Testis (tissue), 3 donors: Measurements from ENCODE around the gene DPH2. TPM values are rescaled to one million over a fixed set of nuclear protein-coding genes. Genes with fewer than 3 reads are reported as not detected.

Source experiments
- DNase-seq: peaks from one replicate; pipeline ENCODE4 v3.0.0-alpha.2; 2019
- H3K27ac ChIP-seq, 2 donors: fragments of 200-600 bp; sonication (generic); one replicate each; pipeline ENCODE4 v1.5.1; 2019
- H3K27me3 ChIP-seq: fragments of 200-600 bp; sonication (generic); one replicate; pipeline ENCODE4 v1.5.1; 2019
- H3K36me3 ChIP-seq: fragments of 200-600 bp; sonication (generic); one replicate; pipeline ENCODE4 v1.5.1; 2017; ENCODE audit warnings: low read depth; ENCODE audit errors: missing control alignments
- H3K4me1 ChIP-seq: fragments of 200-600 bp; sonication (generic); one replicate; pipeline ENCODE4 v1.5.1; 2019
- H3K4me3 ChIP-seq, 2 donors: fragments of 200-600 bp; sonication (generic); one replicate each; pipeline ENCODE4 v1.5.1; 2017 to 2019
- H3K9me3 ChIP-seq: fragments of 200-600 bp; sonication (generic); one replicate; pipeline ENCODE4 v1.5.1; 2017
- CTCF ChIP-seq, 3 experiments: fragments of 450-650 bp in 2 of 3; fragments of 200-600 bp in 1 of 3; sonication (generic) in 1 of 3; IDR thresholded peaks; one replicate each; pipeline ENCODE4 v1.5.1; 2016 to 2019; ENCODE audit warnings: antibody characterized with exemption in 3 of 3, mild to moderate bottlenecking in 2 of 3, moderate library complexity in 1 of 3
- POLR2A ChIP-seq: fragments of 450-650 bp; IDR thresholded peaks from one replicate; pipeline ENCODE4 v1.6.1; 2017; ENCODE audit warnings: antibody characterized with exemption, mild to moderate bottlenecking, moderate library complexity
- WGBS, 2 donors: methylation state at CpG; one replicate each; pipeline ENCODE4 v1.1.5; 2018; 5-methylcytosine and 5-hydroxymethylcytosine counted together
- intact Hi-C: fragments of 100-400 bp; cut with DNase I; formaldehyde crosslinking; loops from one replicate; pipeline ENCODE4 v1.15.1; 2023; ENCODE audit warnings: low total_unique reads
- polyA plus RNA-seq: library from polyadenylated mRNA; stranded (reverse); fragments of 350-450 nt; fragmentation: Illumina TruSeq; extraction: RNeasy Lipid Tissue Mini Kit (QIAGEN cat#74804); gene quantifications from one replicate; pipeline ENCODE4 v1.2.3, GENCODE V29; 2014; ENCODE audit warnings: low read depth, low replicate concordance; ENCODE audit not compliant: insufficient read depth
- total RNA-seq, 2 donors: library from RNA; depleted of rRNA; stranded (reverse); fragments of >200 nt; gene quantifications; one replicate each; pipeline ENCODE4 v1.2.3, GENCODE V29; 2016

The DPH2 gene
- total and polyA plus RNA-seq, 3 donors from 2014 or later: 27.6 to 44.7 (median 39.4) TPM

- Histone ChIP-seq H3K4me1 (no peaks in the 10 kb centered on the region), H3K9me3 (no peaks in the 10 kb centered on the region), H3K36me3 (no peaks in the 10 kb centered on the region), H3K4me3 (no peak overlapping the region), H3K27me3 (no peaks in the 10 kb centered on the region), H3K27ac (no peak overlapping the region)
- no peak for TF ChIP-seq CTCF (IDR thresholded peaks at IDR 0.05)
- no peak for TF ChIP-seq POLR2A
- no peak for DNase-seq
- intact Hi-C loops: no loop called here
- 91% methylated on average over 5 of the region's 5 CpGs for WGBS, 2 donors
Observed at GRCh38 chr1:43963890-43964289, 5.9 kb upstream of the DPH2 start.

GRCh38 chr1:43965316-43965715 is 4.5 kb upstream of the DPH2 start:
- intact Hi-C loops: no loop called here
- Histone ChIP-seq H3K9me3 (no peaks in the 10 kb centered on the region), H3K36me3 (no peaks in the 10 kb centered on the region), H3K4me1 (peaks cover under 1% of the 10 kb centered on the region), H3K4me3 (no peak overlapping the region), H3K27ac (no peak overlapping the region), H3K27me3 (no peaks in the 10 kb centered on the region)
- no peak for TF ChIP-seq POLR2A
- no peak for TF ChIP-seq CTCF (IDR thresholded peaks at IDR 0.05)
- DNase-seq: no peak
- 92 to 93% methylated on average over 2 to 3 of the region's 3 CpGs for WGBS, 2 donors

- H3K4me1 ChIP-seq: peaks cover 8% of the 10 kb centered on the region
- peak; percentile 56 for DNase-seq
- no peak overlapping the region for H3K4me3 ChIP-seq
- TF ChIP-seq POLR2A (no peak), CTCF (IDR thresholded peaks at IDR 0.05) (no peak)
- H3K27me3 ChIP-seq: no peaks in the 10 kb centered on the region
- WGBS, 2 donors: 71 to 75% methylated on average over 6 of the region's 6 CpGs
- no peaks in the 10 kb centered on the region for H3K9me3 ChIP-seq
- no peak overlapping the region for H3K27ac ChIP-seq
- intact Hi-C loops: no loop called here
- no peaks in the 10 kb centered on the region for H3K36me3 ChIP-seq
Observed at GRCh38 chr1:43968348-43968948, 1.4 kb upstream of the DPH2 start.

GRCh38 chr1:43969416-43969745 is 429 bp upstream of the DPH2 start:
- H3K36me3 ChIP-seq: no peaks in the 10 kb centered on the region

More at GRCh38 chr1:43969416-43969745, 429 bp upstream of the DPH2 start:
- H3K27ac ChIP-seq: no peak overlapping the region
- DNase-seq: no peak
- peaks cover 13% of the 10 kb centered on the region for H3K4me1 ChIP-seq
- H3K27me3 ChIP-seq: no peaks in the 10 kb centered on the region
- WGBS, 2 donors: 29 to 32% methylated on average over 7 of the region's 7 CpGs
- H3K9me3 ChIP-seq: no peaks in the 10 kb centered on the region
- intact Hi-C loops: no loop called here
- H3K4me3 ChIP-seq: peak overlapping the region; percentile 75
- TF ChIP-seq POLR2A: no peak
- TF ChIP-seq CTCF (IDR thresholded peaks at IDR 0.05): no peak
